ENCODE measurements around the gene ENPP6. TPM values are rescaled to one million over a fixed set of nuclear protein-coding genes. Genes with fewer than 3 reads are reported as not detected.

ENPP6 gene
- total and polyA plus RNA-seq, 4 donors, result 30.4 to 53.3 (median 32.2) TPM

GRCh38 chr4:184157322-184157721 lies 60.4 kb downstream of the ENPP6 start:
- WGBS (ENCODE audit: insufficient coverage), result 93% methylated on average over 2 of the region's 2 CpGs
- H3K27ac ChIP-seq (ENCODE audit: low read depth, low read length), result no peak overlapping the region

DNA sequence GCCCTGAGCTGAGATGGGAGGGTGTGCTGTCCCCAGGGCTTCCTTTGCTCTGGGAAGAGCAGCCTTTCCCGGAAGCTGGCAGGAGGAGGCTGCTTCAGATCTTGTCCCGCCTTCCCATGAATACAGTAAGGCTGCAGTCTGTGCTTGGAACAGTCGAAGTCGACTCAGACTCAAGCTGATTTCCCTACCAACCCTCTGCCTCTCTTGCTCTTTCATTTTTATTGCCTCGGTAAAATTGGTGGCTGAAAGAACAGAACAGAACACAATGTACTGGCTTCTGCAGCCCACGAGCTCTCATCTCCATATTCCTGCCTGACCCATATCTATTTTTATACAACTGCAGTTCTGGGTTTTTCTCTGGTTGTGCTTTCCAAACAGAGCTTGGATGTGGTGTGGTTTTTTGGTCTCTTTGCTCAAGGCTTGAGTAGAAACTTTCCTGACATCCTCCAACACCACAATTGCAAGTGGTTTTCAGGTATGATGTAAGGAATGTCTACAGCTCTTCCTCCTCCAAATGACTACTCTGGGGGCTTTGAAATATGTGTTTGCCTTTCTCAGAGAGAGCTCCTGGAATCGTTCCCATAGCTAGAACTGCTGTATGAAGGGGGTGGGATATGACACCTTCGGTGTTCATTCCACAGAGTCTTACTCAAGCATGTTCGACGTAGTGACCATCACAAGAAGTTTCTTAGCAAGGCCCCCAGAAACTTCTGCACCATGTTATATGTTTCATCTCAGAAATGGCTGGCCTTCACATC lies 61.3 kb downstream of the ENPP6 start:
- Histone ChIP-seq H3K27me3 (ENCODE audit: control insufficient read depth, insufficient read depth, low read length) (no peaks in the 10 kb centered on the region), H3K9me3 (ENCODE audit: control insufficient read depth, insufficient read depth, low read length) (no peaks in the 10 kb centered on the region), H3K27ac (ENCODE audit: low read depth, low read length) (no peak overlapping the region), H3K4me3 (ENCODE audit: low read depth, low read length) (no peak overlapping the region), H3K4me1 (ENCODE audit: control insufficient read depth, insufficient read depth, low read length) (no peaks in the 10 kb centered on the region), H3K36me3 (ENCODE audit: control insufficient read depth, insufficient read depth, low read length) (peaks cover 3% of the 10 kb centered on the region)
- no peak for DNase-seq (ENCODE audit: low read depth in 4 of 6, low spot score in 6 of 6)
- 88% methylated on average over 8 of the region's 10 CpGs for WGBS (ENCODE audit: insufficient coverage)

More at GRCh38 chr4:184157322-184157721, 60.4 kb downstream of the ENPP6 start:
- no peaks in the 10 kb centered on the region for H3K36me3 ChIP-seq (ENCODE audit: control insufficient read depth, insufficient read depth, low read length)
- H3K4me1 ChIP-seq (ENCODE audit: control insufficient read depth, insufficient read depth, low read length), result no peaks in the 10 kb centered on the region
- no peaks in the 10 kb centered on the region for H3K27me3 ChIP-seq (ENCODE audit: control insufficient read depth, insufficient read depth, low read length)
- no peaks in the 10 kb centered on the region for H3K9me3 ChIP-seq (ENCODE audit: control insufficient read depth, insufficient read depth, low read length)
- no peak overlapping the region for H3K4me3 ChIP-seq (ENCODE audit: low read depth, low read length)
- no peak for DNase-seq (ENCODE audit: low read depth in 4 of 6, low spot score in 6 of 6)

GRCh38 chr4:184154199-184154598 lies 63.5 kb downstream of the ENPP6 start:
- Histone ChIP-seq H3K36me3 (ENCODE audit: control insufficient read depth, insufficient read depth, low read length) (peaks cover 3% of the 10 kb centered on the region), H3K4me3 (ENCODE audit: low read depth, low read length) (no peak overlapping the region), H3K27ac (ENCODE audit: low read depth, low read length) (peak overlapping the region; percentile 63), H3K9me3 (ENCODE audit: control insufficient read depth, insufficient read depth, low read length) (no peaks in the 10 kb centered on the region), H3K27me3 (ENCODE audit: control insufficient read depth, insufficient read depth, low read length) (no peaks in the 10 kb centered on the region), H3K4me1 (ENCODE audit: control insufficient read depth, insufficient read depth, low read length) (no peaks in the 10 kb centered on the region)
- peak in 2 of 6 donors; percentile 32 to 79 for DNase-seq (ENCODE audit: low read depth in 4 of 6, low spot score in 6 of 6)
- 72% methylated on average over 2 of the region's 7 CpGs for WGBS (ENCODE audit: insufficient coverage)

- Histone ChIP-seq H3K27ac (ENCODE audit: low read depth, low read length) (peak overlapping the region; percentile 63), H3K27me3 (ENCODE audit: control insufficient read depth, insufficient read depth, low read length) (no peaks in the 10 kb centered on the region), H3K4me1 (ENCODE audit: control insufficient read depth, insufficient read depth, low read length) (no peaks in the 10 kb centered on the region), H3K9me3 (ENCODE audit: control insufficient read depth, insufficient read depth, low read length) (no peaks in the 10 kb centered on the region), H3K4me3 (ENCODE audit: low read depth, low read length) (no peak overlapping the region), H3K36me3 (ENCODE audit: control insufficient read depth, insufficient read depth, low read length) (peaks cover 3% of the 10 kb centered on the region)
- no peak for DNase-seq (ENCODE audit: low read depth in 4 of 6, low spot score in 6 of 6)
- 100% methylated on average over 2 of the region's 5 CpGs for WGBS (ENCODE audit: insufficient coverage)
Observed at GRCh38 chr4:184153781-184154180, 63.9 kb downstream of the ENPP6 start.

DNA sequence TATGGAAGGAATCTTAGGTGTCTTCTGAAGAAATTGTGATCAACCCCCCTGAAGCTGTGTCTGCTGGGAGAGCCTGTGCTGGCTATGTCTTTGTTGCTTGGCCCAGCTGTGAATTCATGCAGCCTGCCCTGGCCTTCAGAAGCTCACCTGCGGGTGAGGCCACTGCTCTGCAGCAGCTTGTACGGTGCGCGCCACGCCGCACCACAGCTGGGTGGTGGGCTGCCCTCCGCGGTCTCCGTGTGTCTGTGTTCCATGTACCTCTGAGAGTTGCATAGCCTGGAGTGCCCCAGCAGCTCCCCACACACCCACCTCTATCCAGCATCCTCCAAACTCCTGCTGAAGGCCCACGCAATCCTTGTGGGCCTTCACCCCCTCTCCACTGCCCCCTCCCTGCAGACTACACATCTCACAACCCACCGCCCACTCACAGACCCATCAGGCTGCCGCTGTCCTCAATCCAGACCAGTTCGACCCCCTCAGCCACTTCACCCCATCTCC lies 65.6 kb downstream of the ENPP6 start:
- no peak for DNase-seq (ENCODE audit: low read depth in 4 of 6, low spot score in 6 of 6)
- peaks cover 3% of the 10 kb centered on the region for H3K36me3 ChIP-seq (ENCODE audit: control insufficient read depth, insufficient read depth, low read length)
- H3K4me3 ChIP-seq (ENCODE audit: low read depth, low read length), result no peak overlapping the region
- 96% methylated on average over 13 of the region's 13 CpGs for WGBS (ENCODE audit: insufficient coverage)
- H3K27me3 ChIP-seq (ENCODE audit: control insufficient read depth, insufficient read depth, low read length), result no peaks in the 10 kb centered on the region
- H3K27ac ChIP-seq (ENCODE audit: low read depth, low read length), result no peak overlapping the region
- no peaks in the 10 kb centered on the region for H3K4me1 ChIP-seq (ENCODE audit: control insufficient read depth, insufficient read depth, low read length)
- no peaks in the 10 kb centered on the region for H3K9me3 ChIP-seq (ENCODE audit: control insufficient read depth, insufficient read depth, low read length)

- H3K27me3 ChIP-seq (ENCODE audit: control insufficient read depth, insufficient read depth, low read length), result no peaks in the 10 kb centered on the region
- WGBS (ENCODE audit: insufficient coverage), result 95% methylated on average over 4 of the region's 7 CpGs
- H3K4me1 ChIP-seq (ENCODE audit: control insufficient read depth, insufficient read depth, low read length), result no peaks in the 10 kb centered on the region
- no peak overlapping the region for H3K27ac ChIP-seq (ENCODE audit: low read depth, low read length)
- H3K36me3 ChIP-seq (ENCODE audit: control insufficient read depth, insufficient read depth, low read length), result peaks cover 3% of the 10 kb centered on the region
- peak in 1 of 6 donors; percentile 7 for DNase-seq (ENCODE audit: low read depth in 4 of 6, low spot score in 6 of 6)
- no peaks in the 10 kb centered on the region for H3K9me3 ChIP-seq (ENCODE audit: control insufficient read depth, insufficient read depth, low read length)
- H3K4me3 ChIP-seq (ENCODE audit: low read depth, low read length), result no peak overlapping the region
Observed at GRCh38 chr4:184150102-184150839, 67.4 kb downstream of the ENPP6 start.

GRCh38 chr4:184148738-184149637 lies 68.7 kb downstream of the ENPP6 start:
- DNase-seq (ENCODE audit: low read depth in 4 of 6, low spot score in 6 of 6), result no peak
- Histone ChIP-seq H3K4me3 (ENCODE audit: low read depth, low read length) (no peak overlapping the region), H3K27ac (ENCODE audit: low read depth, low read length) (no peak overlapping the region), H3K9me3 (ENCODE audit: control insufficient read depth, insufficient read depth, low read length) (no peaks in the 10 kb centered on the region), H3K4me1 (ENCODE audit: control insufficient read depth, insufficient read depth, low read length) (no peaks in the 10 kb centered on the region), H3K27me3 (ENCODE audit: control insufficient read depth, insufficient read depth, low read length) (no peaks in the 10 kb centered on the region), H3K36me3 (ENCODE audit: control insufficient read depth, insufficient read depth, low read length) (peaks cover 3% of the 10 kb centered on the region)
- WGBS (ENCODE audit: insufficient coverage), result 93% methylated on average over 2 of the region's 4 CpGs

- WGBS (ENCODE audit: insufficient coverage), result 47% methylated on average over 3 of the region's 8 CpGs
Observed at GRCh38 chr4:184147858-184148737, 69.6 kb downstream of the ENPP6 start.

More at GRCh38 chr4:184147858-184148737, 69.6 kb downstream of the ENPP6 start:
- Histone ChIP-seq H3K36me3 (ENCODE audit: control insufficient read depth, insufficient read depth, low read length) (peaks cover 3% of the 10 kb centered on the region), H3K4me3 (ENCODE audit: low read depth, low read length) (no peak overlapping the region), H3K27ac (ENCODE audit: low read depth, low read length) (no peak overlapping the region), H3K27me3 (ENCODE audit: control insufficient read depth, insufficient read depth, low read length) (no peaks in the 10 kb centered on the region), H3K9me3 (ENCODE audit: control insufficient read depth, insufficient read depth, low read length) (no peaks in the 10 kb centered on the region), H3K4me1 (ENCODE audit: control insufficient read depth, insufficient read depth, low read length) (no peaks in the 10 kb centered on the region)
- DNase-seq (ENCODE audit: low read depth in 4 of 6, low spot score in 6 of 6), result peak in 1 of 6 donors; percentile 10
